Upper lobe of left lung (tissue), 6 donors: ENCODE measurements around the gene GAN. TPM values are rescaled to one million over a fixed set of nuclear protein-coding genes. Genes with fewer than 3 reads are reported as not detected.
A peak's percentile ranks its signal among the peaks of the same experiment; 100 is the strongest.

ENCODE experiments used
- ATAC-seq, 2 donors: fragments of 200-7000 bp; cut with Tn5 transposase; one replicate each; pipeline ENCODE4 v1.9.1; 2022; ENCODE audit warnings: mild to moderate bottlenecking in 2 of 2, moderate library complexity in 2 of 2; ENCODE audit not compliant: low FRiP score in 2 of 2
- DNase-seq, 2 donors: peaks; one replicate each; pipeline ENCODE4 v3.0.0-alpha.2; 2019 to 2020
- H3K27ac ChIP-seq, 4 donors: fragments of 200-600 bp; sonication (generic); one replicate each; pipeline ENCODE4 v1.5.1; 2016 to 2019
- H3K27me3 ChIP-seq, 4 donors: fragments of 200-600 bp; sonication (generic); one replicate each; pipeline ENCODE4 v1.5.1; 2017 to 2019
- H3K36me3 ChIP-seq, 4 donors: fragments of 200-600 bp; sonication (generic); one replicate each; pipeline ENCODE4 v1.5.1; 2016 to 2019
- H3K4me1 ChIP-seq, 4 donors: fragments of 200-600 bp; sonication (generic); one replicate each; pipeline ENCODE4 v1.5.1; 2018 to 2019
- H3K4me3 ChIP-seq, 4 donors: fragments of 200-600 bp; sonication (generic); one replicate each; pipeline ENCODE4 v1.5.1; 2017 to 2019; ENCODE audit warnings: mild to moderate bottlenecking in 2 of 4, moderate library complexity in 1 of 4
- H3K9me3 ChIP-seq, 4 donors: fragments of 200-600 bp; sonication (generic); one replicate each; pipeline ENCODE4 v1.5.1; 2018 to 2019
- CTCF ChIP-seq, 6 experiments: fragments of 450-650 bp in 4 of 6; fragments of 200-600 bp in 2 of 6; sonication (generic) in 2 of 6; IDR thresholded peaks; one replicate each; pipeline ENCODE4 v1.5.1; 2016 to 2019; ENCODE audit warnings: antibody characterized with exemption in 6 of 6
- EP300 ChIP-seq, 4 donors: sonication (generic); formaldehyde crosslinking; IDR thresholded peaks; one replicate each; pipeline ENCODE4 v1.5.1; 2017; ENCODE audit warnings: antibody characterized with exemption in 4 of 4, control low read depth in 2 of 4
- POLR2A ChIP-seq, 4 donors: fragments of 450-650 bp; IDR thresholded peaks; one replicate each; pipeline ENCODE4 v1.5.1; 2016 to 2017; ENCODE audit warnings: antibody characterized with exemption in 4 of 4, mild to moderate bottlenecking in 2 of 4
- POLR2AphosphoS5 ChIP-seq, 2 donors: sonication (generic); formaldehyde crosslinking; IDR thresholded peaks; one replicate each; pipeline ENCODE4 v1.5.1; 2017; ENCODE audit warnings: antibody characterized with exemption in 2 of 2
- WGBS, 2 donors: methylation state at CpG; one replicate each; pipeline ENCODE4 v1.1.5; 2017 to 2018; 5-methylcytosine and 5-hydroxymethylcytosine counted together
- total RNA-seq, 6 donors: library from RNA; depleted of rRNA in 4 of 6; stranded (reverse); fragments of >200 nt in 4 of 6; gene quantifications; one replicate each; pipeline versions ENCODE4 v1.1.0 to v1.2.1, GENCODE V29; 2016 to 2021
- donor health status: DM: no; HTN: no; CAD: no; lungs with moderate emphysema.
- donor health status: DM: no; HTN: yes; CAD: no; lungs with severe emphysema.

GAN gene
- total RNA-seq, 6 donors from 2014 or later, result 3.3 to 8.4 (median 5.9) TPM

DNA sequence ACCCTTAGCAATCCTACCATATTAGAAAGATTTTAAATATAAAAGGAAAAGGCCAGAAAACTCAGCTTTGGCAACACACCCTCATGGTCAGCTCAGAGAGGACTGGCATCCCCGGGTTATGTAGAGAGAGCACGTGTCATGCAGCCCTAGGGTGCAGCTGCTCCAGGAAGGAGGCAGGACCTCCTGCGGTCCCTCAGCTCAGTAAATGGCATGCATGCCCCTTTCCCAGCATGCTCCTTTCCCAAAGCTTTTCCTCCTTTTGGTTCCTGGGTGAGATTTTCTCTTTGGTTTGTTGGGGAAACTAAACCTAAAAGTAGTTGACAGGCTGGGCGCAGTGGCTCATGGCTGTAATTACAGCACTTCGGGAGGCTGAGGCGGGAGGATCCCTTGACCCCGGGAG lies 3.9 kb downstream of the GAN start:
- Histone ChIP-seq H3K36me3 (no peaks in the 10 kb centered on the region), H3K27ac (no peak overlapping the region), H3K9me3 (no peaks in the 10 kb centered on the region), H3K4me1 (peaks cover 15 to 20% (median 16%) of the 10 kb centered on the region in 4 donors), H3K27me3 (no peaks in the 10 kb centered on the region), H3K4me3 (no peak overlapping the region)
- DNase-seq (no peak), ATAC-seq (no peak)
- TF ChIP-seq CTCF (IDR thresholded peaks at IDR 0.05) (no peak), POLR2AphosphoS5 (IDR thresholded peaks at IDR 0.05) (no peak), EP300 (IDR thresholded peaks at IDR 0.05) (no peak), POLR2A (IDR thresholded peaks at IDR 0.05) (no peak)
- 85 to 96% methylated on average over 7 of the region's 7 CpGs for WGBS, 2 donors

DNA sequence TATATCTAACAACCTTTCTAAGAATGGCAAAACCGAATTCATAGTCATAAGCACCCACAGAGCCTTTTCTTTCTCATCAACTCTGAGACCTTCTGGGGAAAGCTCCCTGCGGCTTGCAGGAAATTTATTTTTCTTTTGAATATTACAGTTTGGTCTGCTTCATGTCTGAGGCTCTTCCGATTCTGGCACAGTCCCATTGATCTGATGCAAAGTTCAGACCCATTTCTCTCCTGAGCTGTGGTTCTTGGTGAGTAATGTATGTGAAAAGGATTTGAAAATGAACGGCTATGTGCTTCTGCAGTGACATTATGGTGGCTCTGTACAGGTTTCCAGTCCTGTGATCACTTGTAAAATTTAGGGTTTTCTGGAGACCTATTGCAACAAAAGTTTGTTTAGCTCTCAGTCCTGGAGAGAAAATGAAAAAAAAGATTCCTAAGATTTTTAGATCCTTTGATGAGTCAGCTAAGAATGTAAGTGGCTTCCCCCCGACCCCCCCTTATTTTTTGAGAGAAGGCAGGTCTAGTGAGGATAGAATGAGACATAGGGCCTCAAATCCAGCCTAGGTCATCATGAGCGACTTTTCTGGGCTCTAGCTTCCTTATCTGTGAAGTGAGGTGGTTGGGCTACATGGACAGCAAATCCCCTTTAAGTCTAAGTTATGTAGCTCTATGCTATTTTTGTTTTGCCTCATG lies 4.6 kb downstream of the GAN start:
- Histone ChIP-seq H3K4me3 (no peak overlapping the region), H3K27me3 (no peaks in the 10 kb centered on the region), H3K36me3 (no peaks in the 10 kb centered on the region), H3K27ac (no peak overlapping the region), H3K9me3 (no peaks in the 10 kb centered on the region), H3K4me1 (peaks cover 9 to 13% (median 10%) of the 10 kb centered on the region in 4 donors)
- DNase-seq (no peak), ATAC-seq (no peak)
- no peak for TF ChIP-seq POLR2AphosphoS5 (IDR thresholded peaks at IDR 0.05)
- TF ChIP-seq EP300 (IDR thresholded peaks at IDR 0.05), result no peak
- TF ChIP-seq POLR2A (IDR thresholded peaks at IDR 0.05), result no peak
- TF ChIP-seq CTCF (IDR thresholded peaks at IDR 0.05), result no peak
- 65 to 70% methylated on average over 6 of the region's 6 CpGs for WGBS, 2 donors

DNA sequence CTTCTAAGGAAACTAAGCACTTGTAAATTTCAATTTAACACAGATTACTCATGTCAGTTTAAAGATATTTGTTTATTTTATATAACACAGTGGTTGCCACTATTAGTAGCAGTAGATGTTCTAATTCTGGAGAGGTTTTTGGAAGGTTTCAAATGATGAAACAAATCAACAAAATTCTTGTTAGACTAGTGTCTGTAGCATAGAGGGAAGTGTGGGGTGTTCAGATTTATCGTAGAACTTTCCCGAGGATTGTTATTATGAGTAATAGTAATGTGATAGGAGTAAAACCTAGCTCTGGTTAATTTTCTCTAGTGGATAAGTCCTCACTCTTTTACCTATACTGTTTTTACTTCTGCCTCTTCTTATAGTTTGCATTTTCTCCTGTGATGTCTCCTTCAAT lies 6.3 kb downstream of the GAN start:
- H3K27ac ChIP-seq, result no peak overlapping the region
- H3K27me3 ChIP-seq, result no peaks in the 10 kb centered on the region
- 88 to 93% methylated on average over 2 of the region's 2 CpGs for WGBS, 2 donors
- H3K36me3 ChIP-seq, result no peaks in the 10 kb centered on the region
- TF ChIP-seq EP300 (IDR thresholded peaks at IDR 0.05) (no peak), CTCF (IDR thresholded peaks at IDR 0.05) (no peak), POLR2A (IDR thresholded peaks at IDR 0.05) (no peak), POLR2AphosphoS5 (IDR thresholded peaks at IDR 0.05) (no peak)
- ATAC-seq, result no peak
- DNase-seq, result no peak
- no peak overlapping the region for H3K4me3 ChIP-seq
- no peaks in the 10 kb centered on the region for H3K9me3 ChIP-seq
- peaks cover 5 to 8% (median 7%) of the 10 kb centered on the region in 4 donors for H3K4me1 ChIP-seq

DNA sequence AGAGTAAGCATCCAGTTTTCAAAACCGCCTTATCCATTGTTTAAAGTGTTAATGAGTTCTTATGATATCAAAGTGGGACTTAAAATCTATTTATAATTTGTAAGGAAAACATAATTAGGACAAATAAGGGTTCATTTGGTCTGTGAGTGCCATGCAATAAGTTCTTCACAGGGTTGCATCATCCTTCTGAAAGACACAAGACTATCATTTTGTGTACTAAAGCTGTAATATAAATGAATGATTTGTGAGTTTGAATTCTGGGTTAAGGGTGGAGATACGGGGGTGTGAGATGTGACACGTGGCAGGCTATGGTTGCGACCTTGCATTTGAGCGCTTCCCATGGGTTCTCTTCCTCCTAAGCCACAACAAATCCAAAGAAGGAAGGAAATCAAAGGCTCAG lies 6.8 kb downstream of the GAN start:
- 91 to 94% methylated on average over 5 of the region's 5 CpGs for WGBS, 2 donors
- ATAC-seq (no peak), DNase-seq (no peak)
- no peaks in the 10 kb centered on the region for H3K36me3 ChIP-seq
- H3K4me1 ChIP-seq, result peaks cover 0 to 4% (median 2%) of the 10 kb centered on the region in 4 donors
- H3K9me3 ChIP-seq, result no peaks in the 10 kb centered on the region
- H3K4me3 ChIP-seq, result no peak overlapping the region
- TF ChIP-seq POLR2AphosphoS5 (IDR thresholded peaks at IDR 0.05) (no peak), EP300 (IDR thresholded peaks at IDR 0.05) (no peak), CTCF (IDR thresholded peaks at IDR 0.05) (no peak), POLR2A (IDR thresholded peaks at IDR 0.05) (no peak)
- no peaks in the 10 kb centered on the region for H3K27me3 ChIP-seq
- no peak overlapping the region for H3K27ac ChIP-seq

- TF ChIP-seq CTCF (IDR thresholded peaks at IDR 0.05) (no peak), POLR2AphosphoS5 (IDR thresholded peaks at IDR 0.05) (no peak), EP300 (IDR thresholded peaks at IDR 0.05) (no peak), POLR2A (IDR thresholded peaks at IDR 0.05) (no peak)
- WGBS, 2 donors, result 89 to 95% methylated on average over 6 of the region's 6 CpGs
- Histone ChIP-seq H3K4me3 (no peak overlapping the region), H3K36me3 (no peaks in the 10 kb centered on the region), H3K4me1 (no peaks in the 10 kb centered on the region), H3K27ac (no peak overlapping the region), H3K27me3 (no peaks in the 10 kb centered on the region), H3K9me3 (no peaks in the 10 kb centered on the region)
- DNase-seq (peak in 1 of 2 donors; percentile 16), ATAC-seq (no peak)
Measured at GRCh38 chr16:81324808-81325207, 10.0 kb downstream of the GAN start.
